Liver (tissue), 9 donors: ENCODE results near the gene COL19A1. TPM values are rescaled to one million over a fixed set of nuclear protein-coding genes. Genes with fewer than 3 reads are reported as not detected.

Experiments
- DNase-seq: peaks from one replicate; pipeline ENCODE4 v3.0.0-alpha.2; 2017; ENCODE audit warnings: low spot score
- H3K27ac ChIP-seq, 2 donors: one replicate each; pipeline ENCODE4 v1.7.0; 2013; ENCODE audit warnings: inconsistent platforms in 2 of 2, low read length in 2 of 2, control low read depth in 1 of 2, low read depth in 1 of 2, mild to moderate bottlenecking in 1 of 2
- H3K27me3 ChIP-seq, 4 donors: one replicate each; pipeline versions ENCODE4 v1.6.1 to v1.7.0; 2013; ENCODE audit warnings: low read length in 3 of 4, inconsistent platforms in 1 of 4, mild to moderate bottlenecking in 1 of 4, moderate library complexity in 1 of 4; ENCODE audit not compliant: control insufficient read depth in 4 of 4, insufficient read depth in 4 of 4
- H3K36me3 ChIP-seq, 4 donors: one replicate each; pipeline versions ENCODE4 v1.6.1 to v1.7.0; 2013; ENCODE audit warnings: low read length in 3 of 4, mild to moderate bottlenecking in 3 of 4, low read depth in 1 of 4, moderate library complexity in 1 of 4; ENCODE audit not compliant: control insufficient read depth in 4 of 4, insufficient read depth in 3 of 4
- H3K4me1 ChIP-seq, 4 donors: one replicate each; pipeline versions ENCODE4 v1.6.1 to v1.7.0; 2013; ENCODE audit warnings: low read length in 3 of 4, mild to moderate bottlenecking in 3 of 4, moderate library complexity in 1 of 4; ENCODE audit not compliant: control insufficient read depth in 4 of 4, insufficient read depth in 4 of 4
- H3K4me3 ChIP-seq, 3 donors: one replicate each; pipeline versions ENCODE4 v1.6.1 to v1.7.0; 2013; ENCODE audit warnings: low read length in 3 of 3, control low read depth in 1 of 3, low read depth in 1 of 3, mild to moderate bottlenecking in 1 of 3
- H3K9ac ChIP-seq, 2 donors: one replicate each; pipeline ENCODE4 v1.7.0; 2013; ENCODE audit warnings: low read length in 2 of 2, mild to moderate bottlenecking in 2 of 2, moderate library complexity in 2 of 2, control low read depth in 1 of 2, low read depth in 1 of 2
- H3K9me3 ChIP-seq, 4 donors: one replicate each; pipeline versions ENCODE4 v1.6.1 to v1.7.0; 2013; ENCODE audit warnings: low read length in 3 of 4; ENCODE audit not compliant: control insufficient read depth in 4 of 4
- CTCF ChIP-seq: fragments of 150-350 bp; IDR thresholded peaks from 2 replicates; pipeline ENCODE4 v1.5.1; 2017; ENCODE audit warnings: improper control_type of control experiment, low read depth, low read length; ENCODE audit not compliant: missing input control
- EGR1 ChIP-seq, 2 donors: IDR thresholded peaks; 2 replicates each; pipeline ENCODE4 v1.6.1; 2016 to 2018; ENCODE audit warnings: antibody characterized with exemption in 2 of 2, low read depth in 2 of 2
- FOXA1 ChIP-seq: IDR thresholded peaks from 2 replicates; pipeline ENCODE4 v1.6.1; 2016; ENCODE audit warnings: antibody characterized with exemption
- FOXA2 ChIP-seq: IDR thresholded peaks from 2 replicates; pipeline ENCODE4 v1.6.1; 2016; ENCODE audit warnings: antibody characterized with exemption
- GABPA ChIP-seq, 2 donors: IDR thresholded peaks in 1 of 2; conservative IDR thresholded peaks in 1 of 2; 2 replicates each; pipeline ENCODE4 v1.6.1; 2016; ENCODE audit warnings: antibody characterized with exemption in 2 of 2, mild to moderate bottlenecking in 1 of 2, moderate library complexity in 1 of 2
- HNF4A ChIP-seq, 2 donors: conservative IDR thresholded peaks; 2 replicates each; pipeline ENCODE4 v1.6.1; 2016; ENCODE audit warnings: antibody characterized with exemption in 2 of 2, mild to moderate bottlenecking in 2 of 2
- HNF4G ChIP-seq: IDR thresholded peaks from 2 replicates; pipeline ENCODE4 v1.6.1; 2016; ENCODE audit warnings: antibody characterized with exemption
- JUND ChIP-seq, 2 donors: IDR thresholded peaks; 2 replicates each; pipeline ENCODE4 v1.6.1; 2016; ENCODE audit warnings: antibody characterized with exemption in 2 of 2
- MAX ChIP-seq: IDR thresholded peaks from 2 replicates; pipeline ENCODE4 v1.6.1; 2016; ENCODE audit warnings: antibody characterized with exemption
- NR2F2 ChIP-seq: IDR thresholded peaks from 2 replicates; pipeline ENCODE4 v1.6.1; 2016; ENCODE audit warnings: antibody characterized with exemption
- RAD21 ChIP-seq, 2 donors: IDR thresholded peaks; 2 replicates each; pipeline ENCODE4 v1.6.1; 2016; ENCODE audit warnings: antibody characterized with exemption in 2 of 2, mild to moderate bottlenecking in 2 of 2
- REST ChIP-seq: IDR thresholded peaks from 2 replicates; pipeline ENCODE4 v1.6.1; 2016; ENCODE audit warnings: antibody characterized with exemption, mild to moderate bottlenecking
- RXRA ChIP-seq, 2 donors: IDR thresholded peaks; 2 replicates each; pipeline ENCODE4 v1.6.1; 2017 to 2018; ENCODE audit warnings: antibody characterized with exemption in 2 of 2, mild to moderate bottlenecking in 1 of 2
- SP1 ChIP-seq: IDR thresholded peaks from 2 replicates; pipeline ENCODE4 v1.6.1; 2018; ENCODE audit warnings: antibody characterized with exemption, mild to moderate bottlenecking
- TAF1 ChIP-seq: conservative IDR thresholded peaks from 2 replicates; pipeline ENCODE4 v1.6.1; 2016; ENCODE audit warnings: antibody characterized with exemption, mild to moderate bottlenecking
- YY1 ChIP-seq: IDR thresholded peaks from 2 replicates; pipeline ENCODE4 v1.6.1; 2016; ENCODE audit warnings: antibody characterized with exemption, mild to moderate bottlenecking
- WGBS: extraction: QIAGEN DNeasy Blood & Tissue Kit; methylation state at CpG from one replicate; pipeline ENCODE4 v1.1.7; 2013; 5-methylcytosine and 5-hydroxymethylcytosine counted together
- polyA plus RNA-seq, 2 donors: library from polyadenylated mRNA; stranded (reverse) in 1 of 2; unstranded in 1 of 2; fragments of 200-250 nt in 1 of 2; fragments of >200 nt in 1 of 2; fragmentation: Nextera tagmentation in 1 of 2; extraction: Ambion mirVana in 1 of 2; gene quantifications; one replicate each; pipeline versions ENCODE4 v1.2.1 to v1.2.3, GENCODE V29; 2013 to 2015
- total RNA-seq, 2 donors: library from RNA; depleted of rRNA; stranded (reverse); fragments of >200 nt; gene quantifications; one replicate each; pipeline ENCODE4 v1.2.3, GENCODE V29; 2014
- TF ChIP-seq, protein P1 (sequence below): IDR thresholded peaks from 2 replicates; pipeline ENCODE4 v1.6.1; 2016; ENCODE audit warnings: antibody characterized with exemption
- TF ChIP-seq, protein P2 (sequence below): IDR thresholded peaks from 2 replicates; pipeline ENCODE4 v1.6.1; 2016; ENCODE audit warnings: antibody characterized with exemption
- donor health status: healthy.
- donor health status: healthy.
- donor health status: healthy.
- donor health status: healthy.
- donor health status: healthy.

The COL19A1 gene
- total and polyA plus RNA-seq, 4 donors: 0.25 to 0.51 TPM; not detected in 2

GRCh38 chr6:70133246-70133645 lies 266.9 kb downstream of the COL19A1 start:
- no peak for TF ChIP-seq YY1
- no peak for TF ChIP-seq GABPA (IDR thresholded peaks at IDR 0.05 in 1 of 2, conservative IDR thresholded peaks at IDR 0.05 in 1 of 2)
- no peak for TF ChIP-seq JUND (IDR thresholded peaks at IDR 0.05)
- no peak for TF ChIP-seq HNF4A (conservative IDR thresholded peaks at IDR 0.05)
- TF ChIP-seq SP1: no peak
- TF ChIP-seq RXRA (IDR thresholded peaks at IDR 0.05): no peak
- no peak for TF ChIP-seq EGR1 (IDR thresholded peaks at IDR 0.05; ENCODE audit: low read depth in 2 of 2)
- TF ChIP-seq, protein P1, sequence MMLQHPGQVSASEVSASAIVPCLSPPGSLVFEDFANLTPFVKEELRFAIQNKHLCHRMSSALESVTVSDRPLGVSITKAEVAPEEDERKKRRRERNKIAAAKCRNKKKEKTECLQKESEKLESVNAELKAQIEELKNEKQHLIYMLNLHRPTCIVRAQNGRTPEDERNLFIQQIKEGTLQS: no peak
- TF ChIP-seq MAX: no peak
- TF ChIP-seq, protein P2, sequence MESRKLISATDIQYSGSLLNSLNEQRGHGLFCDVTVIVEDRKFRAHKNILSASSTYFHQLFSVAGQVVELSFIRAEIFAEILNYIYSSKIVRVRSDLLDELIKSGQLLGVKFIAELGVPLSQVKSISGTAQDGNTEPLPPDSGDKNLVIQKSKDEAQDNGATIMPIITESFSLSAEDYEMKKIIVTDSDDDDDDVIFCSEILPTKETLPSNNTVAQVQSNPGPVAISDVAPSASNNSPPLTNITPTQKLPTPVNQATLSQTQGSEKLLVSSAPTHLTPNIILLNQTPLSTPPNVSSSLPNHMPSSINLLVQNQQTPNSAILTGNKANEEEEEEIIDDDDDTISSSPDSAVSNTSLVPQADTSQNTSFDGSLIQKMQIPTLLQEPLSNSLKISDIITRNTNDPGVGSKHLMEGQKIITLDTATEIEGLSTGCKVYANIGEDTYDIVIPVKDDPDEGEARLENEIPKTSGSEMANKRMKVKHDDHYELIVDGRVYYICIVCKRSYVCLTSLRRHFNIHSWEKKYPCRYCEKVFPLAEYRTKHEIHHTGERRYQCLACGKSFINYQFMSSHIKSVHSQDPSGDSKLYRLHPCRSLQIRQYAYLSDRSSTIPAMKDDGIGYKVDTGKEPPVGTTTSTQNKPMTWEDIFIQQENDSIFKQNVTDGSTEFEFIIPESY: no peak
- TF ChIP-seq HNF4G: no peak
- TF ChIP-seq CTCF: no peak
- no peak for TF ChIP-seq REST
- no peak for TF ChIP-seq FOXA1
- no peak for TF ChIP-seq FOXA2
- no peak for TF ChIP-seq NR2F2
- TF ChIP-seq TAF1: no peak
- no peak for TF ChIP-seq RAD21 (IDR thresholded peaks at IDR 0.05)
- Histone ChIP-seq H3K27ac (no peak overlapping the region), H3K36me3 (no peaks in the 10 kb centered on the region), H3K4me1 (no peaks in the 10 kb centered on the region), H3K9ac (no peak overlapping the region), H3K4me3 (no peak overlapping the region), H3K27me3 (no peaks in the 10 kb centered on the region), H3K9me3 (no peaks in the 10 kb centered on the region)
- 80% methylated on average over 4 of the region's 4 CpGs for WGBS
- DNase-seq: no peak
